Prostate gland (tissue), 2 donors: ENCODE data around the gene CSRP1. TPM values are rescaled to one million over a fixed set of nuclear protein-coding genes. Genes with fewer than 3 reads are reported as not detected.
A peak's percentile ranks its signal among the peaks of the same experiment; 100 is the strongest.

Experiments used
- DNase-seq: peaks from one replicate; pipeline ENCODE4 v3.0.0-alpha.2; 2019; ENCODE audit warnings: low spot score
- H3K27ac ChIP-seq, 2 donors: fragments of 200-600 bp; sonication (generic); 2 replicates each; pipeline ENCODE4 v1.5.1; 2017 to 2019
- H3K27me3 ChIP-seq: fragments of 200-600 bp; sonication (generic); replicated peaks from 2 replicates; pipeline ENCODE4 v1.5.1; 2019; ENCODE audit not compliant: insufficient read depth
- H3K36me3 ChIP-seq, 2 donors: fragments of 200-600 bp; sonication (generic); 1 replicate in 1 of 2; 2 replicates in 1 of 2; pipeline versions ENCODE4 v1.5.1 to v1.8.1; 2017 to 2019
- H3K4me1 ChIP-seq: fragments of 200-600 bp; sonication (generic); replicated peaks from 2 replicates; pipeline ENCODE4 v1.5.1; 2019
- H3K4me3 ChIP-seq, 2 donors: fragments of 200-600 bp; sonication (generic); 2 replicates each; pipeline ENCODE4 v1.5.1; 2017 to 2019
- H3K9me3 ChIP-seq: fragments of 200-600 bp; sonication (generic); 2 replicates; pipeline ENCODE4 v1.5.1; 2017
- POLR2A ChIP-seq: fragments of 450-650 bp; IDR thresholded peaks from one replicate; pipeline ENCODE4 v1.6.1; 2016; ENCODE audit warnings: antibody characterized with exemption, mild to moderate bottlenecking
- POLR2AphosphoS5 ChIP-seq: sonication (generic); formaldehyde crosslinking; IDR thresholded peaks from one replicate; pipeline ENCODE4 v1.6.1; 2017; ENCODE audit warnings: antibody characterized with exemption
- WGBS: methylation state at CpG from one replicate; pipeline ENCODE4 v1.1.5; 2018; 5-methylcytosine and 5-hydroxymethylcytosine counted together
- intact Hi-C: fragments of 100-400 bp; cut with DNase I; formaldehyde crosslinking; loops from one replicate; pipeline ENCODE4 v1.14.2; 2022
- total RNA-seq, 2 donors: library from RNA; depleted of rRNA; stranded (reverse); fragments of >200 nt; gene quantifications; one replicate each; pipeline ENCODE4 v1.1.0, GENCODE V29; 2016
- TF ChIP-seq, protein P1 (sequence below), 4 experiments: fragments of 200-600 bp in 2 of 4; fragments of 450-650 bp in 2 of 4; sonication (generic) in 2 of 4; IDR thresholded peaks; 1 replicate in 3 of 4; 2 replicates in 1 of 4; pipeline ENCODE4 v1.5.1; 2016 to 2019; ENCODE audit warnings: antibody characterized with exemption in 4 of 4, mild to moderate bottlenecking in 2 of 4, moderate library complexity in 2 of 4

The CSRP1 gene
- total RNA-seq, 2 donors from 2014 or later: 1,117 to 1,634 TPM

DNA sequence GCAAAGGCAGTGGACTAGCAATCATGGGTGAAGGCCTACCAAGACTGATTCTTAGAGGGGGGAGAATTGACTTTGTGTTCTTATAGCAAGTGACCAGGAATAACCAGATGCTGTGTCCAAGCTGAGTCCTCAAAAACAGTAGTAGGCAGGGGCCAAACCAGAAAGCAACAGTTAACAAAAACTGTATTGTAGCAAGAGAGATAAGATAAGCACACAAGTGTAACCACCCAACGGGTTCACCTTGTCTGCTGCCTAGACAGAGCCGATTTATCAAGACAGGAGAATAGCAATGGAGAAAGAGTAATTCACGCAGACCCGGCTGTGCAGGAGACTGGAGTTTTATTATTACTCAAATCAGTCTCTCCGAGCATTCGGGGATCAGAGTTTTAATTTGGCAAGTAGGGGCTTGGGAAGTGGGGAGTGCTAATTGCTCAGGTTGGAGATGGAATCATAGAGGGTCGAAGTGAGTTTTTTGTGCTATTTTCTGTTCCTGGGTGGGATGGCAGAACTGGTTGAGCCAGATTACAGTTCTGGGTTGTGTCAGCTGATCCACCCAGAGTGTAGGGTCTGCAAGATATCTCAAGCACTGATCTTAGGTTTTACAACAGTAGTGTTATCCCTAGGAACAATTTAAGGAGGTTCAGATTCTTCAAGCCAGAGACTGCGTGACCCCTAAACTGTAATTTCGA, 8.3 kb upstream of the CSRP1 start:
- intact Hi-C loops: no loop called here
- no peak for DNase-seq
- Histone ChIP-seq H3K9me3 (no peaks in the 10 kb centered on the region), H3K36me3 (no peaks in the 10 kb centered on the region), H3K27me3 (no peaks in the 10 kb centered on the region), H3K27ac (no peak overlapping the region), H3K4me1 (peaks cover 17% of the 10 kb centered on the region), H3K4me3 (no peak overlapping the region)
- TF ChIP-seq POLR2A: no peak
- TF ChIP-seq, protein P1, sequence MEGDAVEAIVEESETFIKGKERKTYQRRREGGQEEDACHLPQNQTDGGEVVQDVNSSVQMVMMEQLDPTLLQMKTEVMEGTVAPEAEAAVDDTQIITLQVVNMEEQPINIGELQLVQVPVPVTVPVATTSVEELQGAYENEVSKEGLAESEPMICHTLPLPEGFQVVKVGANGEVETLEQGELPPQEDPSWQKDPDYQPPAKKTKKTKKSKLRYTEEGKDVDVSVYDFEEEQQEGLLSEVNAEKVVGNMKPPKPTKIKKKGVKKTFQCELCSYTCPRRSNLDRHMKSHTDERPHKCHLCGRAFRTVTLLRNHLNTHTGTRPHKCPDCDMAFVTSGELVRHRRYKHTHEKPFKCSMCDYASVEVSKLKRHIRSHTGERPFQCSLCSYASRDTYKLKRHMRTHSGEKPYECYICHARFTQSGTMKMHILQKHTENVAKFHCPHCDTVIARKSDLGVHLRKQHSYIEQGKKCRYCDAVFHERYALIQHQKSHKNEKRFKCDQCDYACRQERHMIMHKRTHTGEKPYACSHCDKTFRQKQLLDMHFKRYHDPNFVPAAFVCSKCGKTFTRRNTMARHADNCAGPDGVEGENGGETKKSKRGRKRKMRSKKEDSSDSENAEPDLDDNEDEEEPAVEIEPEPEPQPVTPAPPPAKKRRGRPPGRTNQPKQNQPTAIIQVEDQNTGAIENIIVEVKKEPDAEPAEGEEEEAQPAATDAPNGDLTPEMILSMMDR (IDR thresholded peaks at IDR 0.05): no peak
- TF ChIP-seq POLR2AphosphoS5: no peak
- 54% methylated on average over 9 of the region's 9 CpGs for WGBS

DNA sequence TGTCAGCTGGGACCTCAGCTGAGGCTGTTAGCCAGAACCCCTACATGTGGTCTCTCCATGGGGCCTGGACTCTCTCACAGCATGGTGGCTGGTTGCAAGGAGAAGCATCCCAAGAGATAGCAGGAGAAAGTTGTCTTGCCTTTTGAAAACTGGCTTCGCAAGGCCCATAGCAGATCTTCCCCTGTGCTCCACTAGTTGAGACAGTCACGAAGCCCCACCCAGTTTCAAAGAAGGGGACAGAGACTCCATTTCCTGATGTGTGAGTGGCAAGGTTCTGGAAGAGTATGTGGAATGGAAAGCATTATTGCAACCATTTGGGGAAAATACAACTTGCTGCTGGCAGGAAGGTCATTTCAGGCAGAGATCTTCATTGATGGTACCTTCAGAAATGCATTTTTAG, 7.5 kb upstream of the CSRP1 start:
- intact Hi-C loops: no loop called here
- no peak for DNase-seq
- 100% methylated on average over 2 of the region's 2 CpGs for WGBS

DNA sequence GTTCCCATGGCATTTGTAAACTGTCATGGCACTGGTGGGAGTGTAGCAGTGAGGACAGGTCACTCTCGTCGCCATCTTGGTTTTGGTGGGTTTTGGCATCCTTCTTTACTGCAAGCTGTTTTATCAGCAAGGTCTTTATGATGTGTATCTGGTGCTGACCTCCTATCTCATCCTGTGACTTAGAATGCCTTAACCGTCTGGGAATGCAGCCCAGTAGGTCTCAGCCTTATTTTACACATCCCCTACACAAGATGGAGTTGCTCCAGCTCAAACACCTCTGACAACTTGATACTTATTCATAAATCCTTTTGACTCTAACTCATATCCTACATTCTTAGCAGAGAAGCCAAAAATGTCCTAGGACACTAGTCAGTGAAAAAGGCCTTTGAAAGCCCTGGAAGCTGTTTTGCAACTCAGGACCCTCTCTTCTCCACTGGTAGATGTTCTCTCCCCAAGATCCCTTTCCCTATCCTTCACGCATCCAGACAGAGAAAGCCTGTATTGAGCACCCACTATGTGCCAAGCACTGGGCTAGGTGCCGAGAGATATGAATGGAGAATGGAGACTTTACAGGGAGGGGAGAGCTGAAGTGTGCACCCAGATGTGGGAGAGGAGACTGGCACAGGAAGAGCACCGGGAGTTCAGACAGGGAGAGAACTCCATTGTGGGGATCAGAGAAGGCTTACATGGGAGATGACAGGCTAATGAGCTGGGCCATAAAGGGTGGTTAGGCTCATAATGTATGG, 6.7 kb upstream of the CSRP1 start:
- no peak for DNase-seq
- intact Hi-C loops: loop anchor here (2.0 kb wide), 1 partner anchor 67 kb away; no protein-coding TSS in a partner anchor
- 94% methylated on average over 6 of the region's 6 CpGs for WGBS
- Histone ChIP-seq H3K27ac (peak overlapping the region; percentile 79 to 83), H3K4me1 (peaks cover 17% of the 10 kb centered on the region), H3K36me3 (no peaks in the 10 kb centered on the region), H3K9me3 (no peaks in the 10 kb centered on the region), H3K4me3 (no peak overlapping the region), H3K27me3 (no peaks in the 10 kb centered on the region)
- TF ChIP-seq, protein P1 (IDR thresholded peaks at IDR 0.05): no peak
- TF ChIP-seq POLR2AphosphoS5: no peak

More for the DNA sequence above, 7.5 kb upstream of the CSRP1 start:
- no peak overlapping the region for H3K27ac ChIP-seq
- no peaks in the 10 kb centered on the region for H3K36me3 ChIP-seq
- H3K4me3 ChIP-seq: no peak overlapping the region
- no peak for TF ChIP-seq POLR2A
- TF ChIP-seq POLR2AphosphoS5: no peak
- TF ChIP-seq, protein P1 (IDR thresholded peaks at IDR 0.05): no peak
- H3K4me1 ChIP-seq: peaks cover 17% of the 10 kb centered on the region
- H3K9me3 ChIP-seq: no peaks in the 10 kb centered on the region
- H3K27me3 ChIP-seq: no peaks in the 10 kb centered on the region

DNA sequence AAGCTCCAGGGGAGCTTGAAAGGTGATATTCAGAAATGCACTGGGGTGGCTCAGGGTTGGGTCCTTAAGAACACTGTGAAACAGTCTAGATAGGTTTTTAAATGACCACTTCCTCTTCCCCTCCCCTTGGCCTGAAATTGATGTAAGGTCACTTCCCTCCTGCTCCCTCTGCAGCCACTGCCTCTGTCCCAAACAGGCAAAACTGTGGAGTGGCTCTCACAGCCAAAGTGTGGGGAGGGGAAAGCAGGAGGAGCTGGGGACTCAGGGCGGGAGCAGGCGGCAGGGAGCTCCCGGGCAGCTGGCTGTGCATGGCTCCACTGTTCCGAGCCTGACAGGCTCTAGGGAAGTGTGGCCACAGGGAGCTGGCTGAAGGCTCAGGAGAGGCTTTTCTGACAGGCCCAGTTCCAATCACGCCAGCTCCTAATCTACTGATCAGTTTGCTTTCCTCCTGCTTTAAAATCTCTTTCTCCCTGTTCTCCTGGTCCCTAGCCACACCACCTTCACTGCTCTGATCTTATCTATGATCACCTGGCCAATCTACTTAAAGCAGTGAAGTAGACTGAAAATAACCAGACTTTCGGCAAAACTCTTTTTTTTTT, 5.1 kb upstream of the CSRP1 start:
- Histone ChIP-seq H3K4me1 (peaks cover 25% of the 10 kb centered on the region), H3K36me3 (no peaks in the 10 kb centered on the region), H3K27ac (peak overlapping the region; percentile 79 to 83), H3K27me3 (no peaks in the 10 kb centered on the region), H3K9me3 (no peaks in the 10 kb centered on the region), H3K4me3 (no peak overlapping the region)
- intact Hi-C loops: loop anchor here (1.0 to 2.0 kb wide), 2 partner anchors 30 to 65 kb away; no protein-coding TSS in a partner anchor
- 0% methylated on average over 6 of the region's 6 CpGs for WGBS
- DNase-seq: peak; percentile 79
- TF ChIP-seq, protein P1 (IDR thresholded peaks at IDR 0.05): peak in 1 of 4 experiments; percentile 8
- peak; percentile 68 for TF ChIP-seq POLR2AphosphoS5
- peak; percentile 17 for TF ChIP-seq POLR2A
